SK-N-SH treated with all-trans-retinoic acid at 6 μM for 48 hours (cell line): ENCODE results near the gene TAOK2.

ENCODE experiments used
- CSDC2 ChIP-seq: fragments of 250-450 bp; sonication (Bioruptor Pico); IDR thresholded peaks from 2 replicates; pipeline ENCODE4 v1.5.0; 2020; ENCODE audit warnings: mild to moderate bottlenecking, moderate library complexity
- ESRRG ChIP-seq: fragments of 250-450 bp; sonication (Bioruptor Pico); IDR thresholded peaks from 2 replicates; pipeline ENCODE4 v1.6.1; 2021; ENCODE audit warnings: mild to moderate bottlenecking
- GLIS3 ChIP-seq: fragments of 250-450 bp; sonication (Bioruptor Pico); IDR thresholded peaks from 2 replicates; pipeline ENCODE4 v1.5.0; 2020; ENCODE audit warnings: mild to moderate bottlenecking, moderate library complexity
- ZFP3 ChIP-seq: fragments of 250-450 bp; sonication (Bioruptor Pico); IDR thresholded peaks from 2 replicates; pipeline ENCODE4 v1.5.0; 2020; ENCODE audit warnings: mild to moderate bottlenecking, moderate library complexity
- TF ChIP-seq, protein P1 (sequence below): fragments of 250-450 bp; sonication (Bioruptor Pico); IDR thresholded peaks from 2 replicates; pipeline ENCODE4 v1.8.0; 2021; ENCODE audit warnings: low read depth, mild to moderate bottlenecking, moderate library complexity, borderline replicate concordance

DNA sequence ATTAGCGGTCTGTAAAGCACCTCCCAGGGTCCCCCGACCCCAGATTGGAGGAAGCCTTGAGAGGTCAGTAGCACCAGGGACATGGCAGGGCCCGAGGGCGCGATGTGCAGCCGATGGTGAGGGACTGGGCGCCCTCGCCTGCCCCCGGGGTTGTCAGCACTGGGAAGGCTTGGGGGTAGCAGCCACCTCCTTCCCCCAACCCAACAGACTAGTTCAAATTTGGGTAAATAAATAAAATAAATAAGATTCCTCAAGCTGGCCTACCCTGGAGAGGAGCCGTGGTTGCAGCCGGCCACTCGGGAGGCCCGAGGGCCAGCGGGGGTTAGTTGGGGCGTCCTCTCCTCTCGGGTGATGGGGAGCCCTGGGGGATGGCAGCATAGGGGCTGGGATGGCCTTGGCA is 50.8 kb downstream of the TAOK2 start:
- TF ChIP-seq ZFP3 (CRISPR knock-in tag) (no peak), GLIS3 (CRISPR knock-in tag) (no peak), CSDC2 (CRISPR knock-in tag) (no peak), ESRRG (CRISPR knock-in tag) (no peak)
- TF ChIP-seq, protein P1, sequence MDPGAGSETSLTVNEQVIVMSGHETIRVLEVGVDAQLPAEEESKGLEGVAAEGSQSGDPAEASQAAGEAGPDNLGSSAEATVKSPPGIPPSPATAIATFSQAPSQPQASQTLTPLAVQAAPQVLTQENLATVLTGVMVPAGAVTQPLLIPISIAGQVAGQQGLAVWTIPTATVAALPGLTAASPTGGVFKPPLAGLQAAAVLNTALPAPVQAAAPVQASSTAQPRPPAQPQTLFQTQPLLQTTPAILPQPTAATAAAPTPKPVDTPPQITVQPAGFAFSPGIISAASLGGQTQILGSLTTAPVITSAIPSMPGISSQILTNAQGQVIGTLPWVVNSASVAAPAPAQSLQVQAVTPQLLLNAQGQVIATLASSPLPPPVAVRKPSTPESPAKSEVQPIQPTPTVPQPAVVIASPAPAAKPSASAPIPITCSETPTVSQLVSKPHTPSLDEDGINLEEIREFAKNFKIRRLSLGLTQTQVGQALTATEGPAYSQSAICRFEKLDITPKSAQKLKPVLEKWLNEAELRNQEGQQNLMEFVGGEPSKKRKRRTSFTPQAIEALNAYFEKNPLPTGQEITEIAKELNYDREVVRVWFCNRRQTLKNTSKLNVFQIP: no peak
